H1 (cell line): ENCODE results near the gene TMEM52B. TPM values are rescaled to one million over a fixed set of nuclear protein-coding genes. Genes with fewer than 3 reads are reported as not detected.

Experiments used
- CTCF ChIA-PET: fragments of 300-600 bp; sonication (Branson Sonifier 250); formaldehyde crosslinking; loops from one replicate; lab custom pipeline; 2021; ENCODE audit not compliant: partially characterized antibody; lab: Charles Lee
- POLR2A ChIA-PET: fragments of 300-600 bp; sonication (Branson Sonifier 250); formaldehyde crosslinking; loops from one replicate; lab custom pipeline; 2021; ENCODE audit warnings: inconsistent platforms; ENCODE audit not compliant: partially characterized antibody; lab: Charles Lee
- DNase-seq, 2 experiments: peaks; one replicate each; pipeline versions ENCODE4 v3.0.0 to v3.0.0-alpha.2; 2010 to 2022; ENCODE audit warnings: low spot score in 2 of 2, low read depth in 1 of 2, mixed read lengths in 1 of 2
- FAIRE-seq: peaks from 2 replicates; lab custom pipeline; 2011; peaks lifted over from hg19 to GRCh38; lab: Jason Lieb, UNC
- H2AFZ ChIP-seq: 2 replicates; pipeline ENCODE4 v1.8.1; 2012; ENCODE audit warnings: low read length, inconsistent platforms
- H2AK5ac ChIP-seq: 2 replicates; pipeline ENCODE4 v1.6.1; 2013; ENCODE audit warnings: low read depth, low read length
- H2BK120ac ChIP-seq: replicated peaks from 2 replicates; pipeline ENCODE3; 2013; ENCODE audit warnings: low read depth, low read length, inconsistent platforms
- H2BK12ac ChIP-seq: 2 replicates; pipeline ENCODE4 v1.6.1; 2013; ENCODE audit warnings: low read depth, low read length
- H2BK15ac ChIP-seq: 2 replicates; pipeline ENCODE4 v1.6.1; 2013; ENCODE audit warnings: low read length
- H2BK20ac ChIP-seq: 2 replicates; pipeline ENCODE4 v1.6.1; 2013; ENCODE audit warnings: low read length
- H2BK5ac ChIP-seq: 2 replicates; pipeline ENCODE4 v1.6.1; 2013; ENCODE audit warnings: low read depth, low read length
- H3K14ac ChIP-seq: 2 replicates; pipeline ENCODE4 v1.6.1; 2013; ENCODE audit warnings: inconsistent platforms; ENCODE audit not compliant: insufficient read length
- H3K18ac ChIP-seq: 2 replicates; pipeline ENCODE4 v1.6.1; 2013; ENCODE audit warnings: low read length; ENCODE audit errors: extremely low read depth
- H3K23ac ChIP-seq: 2 replicates; pipeline ENCODE4 v1.6.1; 2013; ENCODE audit warnings: inconsistent platforms; ENCODE audit not compliant: insufficient read length
- H3K23me2 ChIP-seq: 2 replicates; pipeline ENCODE4 v1.6.1; 2013; ENCODE audit warnings: low read depth, low read length
- H3K27ac ChIP-seq: 2 replicates; pipeline ENCODE4 v1.6.1; 2011; ENCODE audit warnings: low read depth, low read length, inconsistent platforms
- H3K27me3 ChIP-seq, 4 experiments: replicated peaks in 1 of 4; 1 replicate in 1 of 4; 2 replicates in 3 of 4; pipeline versions ENCODE4 v1.6.1 to v1.8.1; 2011 to 2013; ENCODE audit warnings: low read length in 3 of 4, mild to moderate bottlenecking in 3 of 4, inconsistent platforms in 2 of 4, mixed read lengths in 2 of 4, moderate library complexity in 1 of 4; ENCODE audit not compliant: control insufficient read depth in 3 of 4, insufficient read depth in 3 of 4; ENCODE audit errors: extremely low read depth in 1 of 4
- H3K36me3 ChIP-seq, 4 experiments: 2 replicates each; pipeline versions ENCODE4 v1.6.1 to v1.8.1; 2011 to 2013; ENCODE audit warnings: mild to moderate bottlenecking in 4 of 4, low read length in 3 of 4, moderate library complexity in 2 of 4, control low read depth in 1 of 4, inconsistent platforms in 1 of 4; ENCODE audit not compliant: insufficient read depth in 4 of 4, control insufficient read depth in 2 of 4
- H3K4ac ChIP-seq: replicated peaks from 2 replicates; pipeline ENCODE3; 2013; ENCODE audit warnings: low read length, low read depth, mixed read lengths, inconsistent platforms; ENCODE audit not compliant: insufficient read length
- H3K4me1 ChIP-seq, 4 experiments: replicated peaks in 1 of 4; 1 replicate in 1 of 4; 2 replicates in 3 of 4; pipeline versions ENCODE4 v1.6.1 to v1.8.1; 2011 to 2013; ENCODE audit warnings: low read length in 3 of 4, inconsistent platforms in 2 of 4, mixed read lengths in 1 of 4; ENCODE audit not compliant: insufficient read depth in 4 of 4, control insufficient read depth in 3 of 4
- H3K4me2 ChIP-seq, 2 experiments: 2 replicates each; pipeline versions ENCODE4 v1.6.1 to v1.8.1; 2011 to 2013; ENCODE audit warnings: low read depth in 2 of 2, low read length in 2 of 2, control low read depth in 1 of 2, inconsistent platforms in 1 of 2, mild to moderate bottlenecking in 1 of 2; ENCODE audit not compliant: insufficient read depth in 1 of 2
- H3K4me3 ChIP-seq, 4 experiments: fragments of 200-600, 300-600 bp in 1 of 4; sonication (generic), shearing (Covaris generic), sonication (Bioruptor Twin) in 1 of 4; 2 replicates each; pipeline versions ENCODE4 v1.5.1 to v1.8.1; 2011 to 2016; ENCODE audit warnings: low read length in 4 of 4, low read depth in 3 of 4, control low read depth in 2 of 4, inconsistent platforms in 2 of 4, mild to moderate bottlenecking in 2 of 4, mixed read lengths in 1 of 4, moderate library complexity in 1 of 4; ENCODE audit not compliant: insufficient read depth in 2 of 4; ENCODE audit errors: extremely low read depth in 1 of 4
- H3K56ac ChIP-seq: replicated peaks from 2 replicates; pipeline ENCODE3; 2013; ENCODE audit warnings: low read depth, mild to moderate bottlenecking, mixed read lengths, low read length, inconsistent platforms; ENCODE audit not compliant: insufficient read length
- H3K79me1 ChIP-seq: 2 replicates; pipeline ENCODE4 v1.6.1; 2013; ENCODE audit warnings: low read depth, low read length, control low read depth
- H3K79me2 ChIP-seq, 2 experiments: 2 replicates each; pipeline versions ENCODE4 v1.6.1 to v1.8.1; 2012 to 2013; ENCODE audit warnings: low read length in 2 of 2, mild to moderate bottlenecking in 2 of 2, inconsistent platforms in 1 of 2; ENCODE audit not compliant: insufficient read depth in 2 of 2, control insufficient read depth in 1 of 2
- H3K9ac ChIP-seq, 4 experiments: replicated peaks in 1 of 4; 1 replicate in 1 of 4; 2 replicates in 3 of 4; pipeline versions ENCODE4 v1.6.1 to v1.8.1; 2011 to 2013; ENCODE audit warnings: low read depth in 3 of 4, low read length in 3 of 4, control low read depth in 2 of 4, mild to moderate bottlenecking in 2 of 4, moderate library complexity in 2 of 4, inconsistent platforms in 1 of 4; ENCODE audit errors: extremely low read depth in 1 of 4
- H3K9me3 ChIP-seq, 2 experiments: 2 replicates each; pipeline versions ENCODE4 v1.6.1 to v1.8.1; 2012 to 2013; ENCODE audit warnings: mild to moderate bottlenecking in 2 of 2, moderate library complexity in 2 of 2, control low read depth in 1 of 2, inconsistent platforms in 1 of 2, low read depth in 1 of 2, low read length in 1 of 2, mixed read lengths in 1 of 2; ENCODE audit not compliant: insufficient read depth in 2 of 2
- H4K20me1 ChIP-seq, 2 experiments: replicated peaks in 1 of 2; 2 replicates each; pipeline versions ENCODE3 to v1.8.1; 2011 to 2013; ENCODE audit warnings: inconsistent platforms in 2 of 2, low read length in 2 of 2, mild to moderate bottlenecking in 1 of 2; ENCODE audit not compliant: insufficient read depth in 2 of 2, control insufficient read depth in 1 of 2
- H4K5ac ChIP-seq: 2 replicates; pipeline ENCODE4 v1.6.1; 2013; ENCODE audit warnings: low read length, low read depth, mixed read lengths, inconsistent platforms; ENCODE audit not compliant: insufficient read length
- H4K8ac ChIP-seq: 2 replicates; pipeline ENCODE4 v1.8.0; 2013; ENCODE audit warnings: mild to moderate bottlenecking, moderate library complexity, low read length, inconsistent platforms; ENCODE audit not compliant: insufficient read depth; ENCODE audit errors: extremely low read depth
- H4K91ac ChIP-seq: replicated peaks from 2 replicates; pipeline ENCODE3; 2013; ENCODE audit warnings: low read length, mixed read lengths, inconsistent platforms; ENCODE audit not compliant: insufficient read length
- JUN ChIP-seq: IDR thresholded peaks from 2 replicates; pipeline ENCODE4 v1.6.1; 2011; ENCODE audit warnings: low read depth, mild to moderate bottlenecking, improper control_type of control experiment, low read length
- MAX ChIP-seq: IDR thresholded peaks from 2 replicates; pipeline ENCODE4 v1.6.1; 2012; ENCODE audit warnings: inconsistent platforms
- TEAD4 ChIP-seq: IDR thresholded peaks from 2 replicates; pipeline ENCODE4 v1.6.1; 2012; ENCODE audit warnings: low read depth, low read length, inconsistent platforms, mixed read lengths
- WGBS, 2 experiments: shearing (Covaris generic) in 1 of 2; methylation state at CpG; one replicate each; pipeline versions ENCODE4 v1.1.6 to v1.1.7; 2013 to 2015; ENCODE audit warnings: low lambda C conversion rate in 2 of 2, mixed read lengths in 2 of 2, inconsistent platforms in 1 of 2, low coverage in 1 of 2, missing lambda C conversion rate in 1 of 2; ENCODE audit not compliant: insufficient replicate concordance in 2 of 2, insufficient coverage in 1 of 2, insufficient read length in 1 of 2; ENCODE audit errors: extremely low coverage in 1 of 2, missing lambda C conversion rate in 1 of 2; 5-methylcytosine and 5-hydroxymethylcytosine counted together
- polyA plus RNA-seq, 7 experiments: library from polyadenylated mRNA; depleted of rRNA in 3 of 7; stranded (reverse) in 5 of 7; unstranded in 2 of 7; fragments of >200 nt in 5 of 7; fragments of 200-250 nt in 2 of 7; gene quantifications; 1 replicate in 5 of 7; 2 replicates in 1 of 7; 4 replicates in 1 of 7; pipeline versions ENCODE4 v1.2.1 to v1.2.3, GENCODE V29; 2011 to 2013; ENCODE audit warnings: missing spikeins in 2 of 7, mixed read lengths in 2 of 7
- total RNA-seq: library from RNA; stranded (reverse); fragmentation: NEBNext Ultra II Directional; extraction: Animal tissue kit (Norgen Biotek cat#: 25700); gene quantifications from 2 replicates; pipeline ENCODE4 v1.2.1, GENCODE V29; 2021

TMEM52B gene
- total and polyA plus RNA-seq, 2 of the 8 experiments (the other 6 are each of a cell fraction or from before 2014, with no cell fraction given) = not detected

- Histone ChIP-seq H3K27ac (no peak overlapping the region), H3K27me3 (no peaks in the 10 kb centered on the region)
- no peak for FAIRE-seq
These were observed 13.0 kb downstream of the TMEM52B start for GRCh38 chr12:10191865-10192264.

More at GRCh38 chr12:10191865-10192264, 13.0 kb downstream of the TMEM52B start:
- Histone ChIP-seq H3K4me3 (no peak overlapping the region), H3K4me1 (0 out of 7 replicates have a peak, but pooled peaks cover 0 to 2% (median 0%) of the 10 kb centered on the region in 4 experiments), H3K23ac (no peak overlapping the region), H3K56ac (no peak overlapping the region), H4K91ac (no peak overlapping the region), H2BK20ac (no peak overlapping the region), H2AFZ (no peak overlapping the region), H3K9ac (no peak overlapping the region), H4K20me1 (no peaks in the 10 kb centered on the region), H2BK5ac (no peak overlapping the region), H2BK12ac (no peak overlapping the region), H2BK120ac (no peak overlapping the region), H3K23me2 (no peaks in the 10 kb centered on the region), H4K5ac (no peak overlapping the region), H3K4me2 (no peak overlapping the region), H3K4ac (no peak overlapping the region), H3K14ac (no peak overlapping the region), H2BK15ac (no peak overlapping the region), H3K79me2 (no peaks in the 10 kb centered on the region), H3K36me3 (no peaks in the 10 kb centered on the region), H3K18ac (no peak overlapping the region), H4K8ac (no peak overlapping the region), H2AK5ac (no peak overlapping the region), H3K9me3 (no peaks in the 10 kb centered on the region), H3K79me1 (no peaks in the 10 kb centered on the region)
- ChIA-PET POLR2A (interaction anchor here (1.9 kb wide), 1 partner anchor 39 kb away, joined by 6 read pairs; no protein-coding TSS in a partner anchor), CTCF (interaction anchor here (0.6 to 3.0 kb wide), 11 partner anchors 8 to 160 kb away, joined by 3 to 36 read pairs (median 3); no protein-coding TSS in a partner anchor)
- 29% methylated on average over 2 of the region's 2 CpGs; no CpG with 5 or more reads in 1 of the 2 experiments for WGBS, 2 experiments
- TF ChIP-seq MAX (no peak), TEAD4 (0 out of 2 replicates have a peak, but pooled peaks have one; percentile 15), JUN (no peak)
- DNase-seq = no peak
